Uterus (tissue), 4 donors: Measurements from ENCODE around the gene PDGFRB. TPM values are rescaled to one million over a fixed set of nuclear protein-coding genes. Genes with fewer than 3 reads are reported as not detected.

ENCODE experiments used
- DNase-seq, 2 donors: peaks; one replicate each; pipeline ENCODE4 v3.0.0-alpha.2; 2019 to 2020
- H3K27ac ChIP-seq, 2 donors: fragments of 200-600 bp; sonication (generic); 1 replicate in 1 of 2; 2 replicates in 1 of 2; pipeline ENCODE4 v1.5.1; 2016 to 2018
- H3K27me3 ChIP-seq, 2 donors: fragments of 200-600 bp; sonication (generic); one replicate each; pipeline ENCODE4 v1.5.1; 2018 to 2019; ENCODE audit warnings: control low read depth in 1 of 2
- H3K36me3 ChIP-seq, 2 donors: fragments of 200-600 bp; sonication (generic); one replicate each; pipeline ENCODE4 v1.5.1; 2019; ENCODE audit warnings: control low read depth in 1 of 2
- H3K4me1 ChIP-seq, 2 donors: fragments of 200-600 bp; sonication (generic); one replicate each; pipeline ENCODE4 v1.5.1; 2018 to 2019; ENCODE audit warnings: control low read depth in 1 of 2
- H3K4me3 ChIP-seq, 2 donors: fragments of 200-600 bp; sonication (generic); 1 replicate in 1 of 2; 2 replicates in 1 of 2; pipeline ENCODE4 v1.5.1; 2018 to 2019; ENCODE audit warnings: mild to moderate bottlenecking in 1 of 2
- H3K9me3 ChIP-seq, 2 donors: fragments of 200-600 bp; sonication (generic); one replicate each; pipeline ENCODE4 v1.5.1; 2019; ENCODE audit warnings: control low read depth in 1 of 2
- CTCF ChIP-seq, 4 experiments: fragments of 200-600 bp in 2 of 4; fragments of 450-650 bp in 2 of 4; sonication (generic) in 2 of 4; IDR thresholded peaks; one replicate each; pipeline ENCODE4 v1.5.1; 2016 to 2019; ENCODE audit warnings: antibody characterized with exemption in 4 of 4, mild to moderate bottlenecking in 2 of 4, moderate library complexity in 1 of 4
- POLR2A ChIP-seq, 2 donors: fragments of 450-650 bp; IDR thresholded peaks; one replicate each; pipeline ENCODE4 v1.6.1; 2016; ENCODE audit warnings: antibody characterized with exemption in 2 of 2, mild to moderate bottlenecking in 1 of 2, moderate library complexity in 1 of 2
- intact Hi-C: fragments of 100-400 bp; cut with DNase I; formaldehyde crosslinking; loops from one replicate; pipeline ENCODE4 v1.15.1; 2023; ENCODE audit warnings: low total_unique reads
- total RNA-seq, 4 donors: library from RNA; depleted of rRNA in 3 of 4; stranded (reverse); fragments of >200 nt in 3 of 4; gene quantifications; one replicate each; pipeline versions ENCODE4 v1.1.0 to v1.2.4, GENCODE V29; 2014 to 2023
- donor health status: DM: yes; HTN: yes; CAD: no.

Gene PDGFRB
- total RNA-seq, 4 donors from 2014 or later, result 60.2 to 378 (median 235) TPM

- peak; percentile 81 to 87 for DNase-seq
- intact Hi-C loops, result no loop called here
- TF ChIP-seq POLR2A (IDR thresholded peaks at IDR 0.05) (no peak), CTCF (IDR thresholded peaks at IDR 0.05) (no peak)
- peak overlapping the region; percentile 97 to 99 for H3K27ac ChIP-seq
- no peaks in the 10 kb centered on the region for H3K36me3 ChIP-seq
- H3K4me3 ChIP-seq, result peak overlapping the region; percentile 7 to 24
- H3K4me1 ChIP-seq, result peaks cover 41 to 53% of the 10 kb centered on the region in 2 donors
- no peaks in the 10 kb centered on the region for H3K9me3 ChIP-seq
- no peaks in the 10 kb centered on the region for H3K27me3 ChIP-seq
These were observed 11.3 kb downstream of the PDGFRB start for GRCh38 chr5:150144246-150144801.

GRCh38 chr5:150143350-150144245, 12.0 kb downstream of the PDGFRB start:
- Histone ChIP-seq H3K27ac (peak overlapping the region; percentile 97 to 99), H3K4me1 (peaks cover 48 to 54% of the 10 kb centered on the region in 2 donors), H3K36me3 (no peaks in the 10 kb centered on the region), H3K9me3 (no peaks in the 10 kb centered on the region), H3K4me3 (peak overlapping the region; percentile 7 to 24), H3K27me3 (no peaks in the 10 kb centered on the region)
- TF ChIP-seq CTCF (IDR thresholded peaks at IDR 0.05) (peak in 1 of 4 experiments; percentile 0), POLR2A (IDR thresholded peaks at IDR 0.05) (no peak)
- peak; percentile 94 to 96 for DNase-seq
- intact Hi-C loops, result no loop called here

- Histone ChIP-seq H3K4me1 (peaks cover 51 to 55% of the 10 kb centered on the region in 2 donors), H3K9me3 (no peaks in the 10 kb centered on the region), H3K36me3 (no peaks in the 10 kb centered on the region), H3K27me3 (no peaks in the 10 kb centered on the region), H3K27ac (peak overlapping the region; percentile 97 to 99), H3K4me3 (peak overlapping the region in 1 of 2 donors; percentile 24)
- TF ChIP-seq POLR2A (IDR thresholded peaks at IDR 0.05) (peak in 1 of 2 donors; percentile 0), CTCF (IDR thresholded peaks at IDR 0.05) (no peak)
- peak; percentile 69 to 89 for DNase-seq
- intact Hi-C loops, result no loop called here
These were observed 12.7 kb downstream of the PDGFRB start for GRCh38 chr5:150142959-150143349.

GRCh38 chr5:150142185-150142958, 13.3 kb downstream of the PDGFRB start:
- Histone ChIP-seq H3K9me3 (no peaks in the 10 kb centered on the region), H3K27me3 (no peaks in the 10 kb centered on the region), H3K36me3 (no peaks in the 10 kb centered on the region), H3K27ac (peak overlapping the region; percentile 97 to 99), H3K4me3 (no peak overlapping the region), H3K4me1 (peaks cover 54 to 56% of the 10 kb centered on the region in 2 donors)
- no peak for TF ChIP-seq CTCF (IDR thresholded peaks at IDR 0.05)
- no peak for TF ChIP-seq POLR2A (IDR thresholded peaks at IDR 0.05)
- intact Hi-C loops, result no loop called here
- no peak for DNase-seq
